ENCODE data around the gene USP31.

USP31 gene

GRCh38 chr16:23072769-23073549 lies 76.3 kb downstream of the USP31 start:
- Histone ChIP-seq H3K27me3 (replicated peaks in 2 of 5; ENCODE audit: control insufficient read depth in 4 of 5, insufficient read depth in 5 of 5, low read length in 4 of 5) (no peaks in the 10 kb centered on the region), H3K36me3 (ENCODE audit: control insufficient read depth in 4 of 4, insufficient read depth in 4 of 4, low read length in 3 of 4) (peaks cover 0 to 44% (median 18%) of the 10 kb centered on the region in 4 experiments), H3K4me1 (ENCODE audit: control extremely low read depth in 1 of 4, control insufficient read depth in 4 of 4, insufficient read depth in 4 of 4, low read length in 3 of 4) (no peaks in the 10 kb centered on the region), H3K27ac (ENCODE audit: insufficient read depth in 1 of 2, low read depth in 1 of 2, low read length in 2 of 2, poor library complexity in 1 of 2, severe bottlenecking in 2 of 2) (no peak overlapping the region), H3K4me3 (ENCODE audit: control insufficient read depth in 1 of 7, extremely low read depth in 1 of 7, insufficient read depth in 4 of 7, low read depth in 2 of 7, low read length in 6 of 7) (no peak overlapping the region), H3K9me3 (ENCODE audit: control extremely low read depth in 1 of 5, control insufficient read depth in 4 of 5, insufficient read depth in 2 of 5, low read depth in 1 of 5, low read length in 4 of 5) (no peaks in the 10 kb centered on the region)
- ChIA-PET CTCF (interaction anchor here (1.0 kb wide), 1 partner anchor 13 kb away, joined by 3 read pairs; no protein-coding TSS in a partner anchor), POLR2A (interaction anchor here (0.5 kb wide), 1 partner anchor 1053 kb away, joined by 5 read pairs; no protein-coding TSS in a partner anchor)
- WGBS (ENCODE audit: insufficient coverage), result 98% methylated on average over 5 of the region's 9 CpGs
- DNase-seq, result no peak

- Histone ChIP-seq H3K4me3 (ENCODE audit: control insufficient read depth in 1 of 7, extremely low read depth in 1 of 7, insufficient read depth in 4 of 7, low read depth in 2 of 7, low read length in 6 of 7) (no peak overlapping the region), H3K4me1 (ENCODE audit: control extremely low read depth in 1 of 4, control insufficient read depth in 4 of 4, insufficient read depth in 4 of 4, low read length in 3 of 4) (no peaks in the 10 kb centered on the region), H3K27me3 (replicated peaks in 2 of 5; ENCODE audit: control insufficient read depth in 4 of 5, insufficient read depth in 5 of 5, low read length in 4 of 5) (no peaks in the 10 kb centered on the region), H3K9me3 (ENCODE audit: control extremely low read depth in 1 of 5, control insufficient read depth in 4 of 5, insufficient read depth in 2 of 5, low read depth in 1 of 5, low read length in 4 of 5) (no peaks in the 10 kb centered on the region), H3K36me3 (ENCODE audit: control insufficient read depth in 4 of 4, insufficient read depth in 4 of 4, low read length in 3 of 4) (peaks cover 0 to 51% (median 19%) of the 10 kb centered on the region in 4 experiments), H3K27ac (ENCODE audit: insufficient read depth in 1 of 2, low read depth in 1 of 2, low read length in 2 of 2, poor library complexity in 1 of 2, severe bottlenecking in 2 of 2) (no peak overlapping the region)
- DNase-seq, result no peak
- ChIA-PET CTCF (interaction anchor here (0.5 to 1.0 kb wide), 2 partner anchors 12 to 390 kb away, joined by 3 read pairs; no protein-coding TSS in a partner anchor), POLR2A (interaction anchor here (0.6 kb wide), 1 partner anchor 34 kb away, joined by 3 read pairs; no protein-coding TSS in a partner anchor)
- WGBS (ENCODE audit: insufficient coverage), result 91% methylated on average over 11 of the region's 13 CpGs
Observed at GRCh38 chr16:23072084-23072599, 77.1 kb downstream of the USP31 start.

DNA sequence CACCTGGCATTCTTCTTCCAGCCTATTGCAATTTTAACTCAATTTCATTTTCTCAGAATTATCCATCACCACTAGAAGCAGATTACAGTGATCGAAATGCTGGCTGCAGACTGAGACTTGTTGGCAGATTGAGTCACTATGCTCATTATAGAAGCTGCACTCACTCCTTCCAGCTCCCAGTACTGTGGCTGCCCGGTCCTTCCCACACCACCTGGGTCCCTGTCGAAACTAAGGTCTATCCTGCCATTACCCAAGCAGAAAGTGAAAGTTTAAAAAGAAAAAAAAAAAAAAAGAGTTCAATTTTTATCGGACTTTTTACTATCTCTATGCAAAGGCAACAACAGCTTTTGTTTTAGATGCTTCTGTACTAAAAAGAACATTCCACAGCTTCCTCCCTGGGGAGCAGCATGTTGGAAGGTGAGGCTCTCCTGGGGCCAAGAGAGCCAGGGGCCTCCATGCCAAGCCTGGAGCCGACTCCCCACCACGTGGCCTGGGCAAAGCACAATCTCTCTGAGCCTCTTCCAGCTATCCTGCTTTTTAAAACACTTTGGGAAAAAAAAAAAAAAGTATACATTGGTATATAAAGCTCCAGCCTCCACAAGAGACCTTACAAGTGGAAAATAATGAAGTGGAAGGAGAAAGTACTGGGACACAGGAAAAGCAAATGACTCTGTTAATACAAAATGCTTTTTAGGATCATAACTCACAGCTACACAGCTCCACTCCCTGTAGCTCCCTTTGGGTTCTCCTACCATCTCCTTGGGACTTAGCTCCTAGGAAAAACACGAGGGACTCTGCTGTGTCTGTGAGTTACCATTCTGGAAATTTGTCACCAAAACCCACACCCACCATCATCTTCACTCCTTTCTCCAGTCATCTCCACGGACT lies 77.8 kb downstream of the USP31 start:
- DNase-seq, result no peak
- H3K4me1 ChIP-seq (ENCODE audit: control extremely low read depth in 1 of 4, control insufficient read depth in 4 of 4, insufficient read depth in 4 of 4, low read length in 3 of 4), result no peaks in the 10 kb centered on the region
- ChIA-PET CTCF (interaction anchor here (0.5 to 1.0 kb wide), 2 partner anchors 11 to 390 kb away, joined by 3 read pairs; no protein-coding TSS in a partner anchor), POLR2A (interaction anchor here (0.6 kb wide), 1 partner anchor 33 kb away, joined by 3 read pairs; no protein-coding TSS in a partner anchor)
- H3K4me3 ChIP-seq (ENCODE audit: control insufficient read depth in 1 of 7, extremely low read depth in 1 of 7, insufficient read depth in 4 of 7, low read depth in 2 of 7, low read length in 6 of 7), result no peak overlapping the region
- no peaks in the 10 kb centered on the region for H3K9me3 ChIP-seq (ENCODE audit: control extremely low read depth in 1 of 5, control insufficient read depth in 4 of 5, insufficient read depth in 2 of 5, low read depth in 1 of 5, low read length in 4 of 5)
- H3K27ac ChIP-seq (ENCODE audit: insufficient read depth in 1 of 2, low read depth in 1 of 2, low read length in 2 of 2, poor library complexity in 1 of 2, severe bottlenecking in 2 of 2), result no peak overlapping the region
- peaks cover 0 to 51% (median 19%) of the 10 kb centered on the region in 4 experiments for H3K36me3 ChIP-seq (ENCODE audit: control insufficient read depth in 4 of 4, insufficient read depth in 4 of 4, low read length in 3 of 4)
- no peaks in the 10 kb centered on the region for H3K27me3 ChIP-seq (replicated peaks in 2 of 5; ENCODE audit: control insufficient read depth in 4 of 5, insufficient read depth in 5 of 5, low read length in 4 of 5)
- WGBS (ENCODE audit: insufficient coverage), result 91% methylated on average over 3 of the region's 8 CpGs

- no peaks in the 10 kb centered on the region for H3K9me3 ChIP-seq (ENCODE audit: control extremely low read depth in 1 of 5, control insufficient read depth in 4 of 5, insufficient read depth in 2 of 5, low read depth in 1 of 5, low read length in 4 of 5)
- DNase-seq, result no peak
- WGBS (ENCODE audit: insufficient coverage), result 97% methylated on average over 5 of the region's 6 CpGs
- H3K36me3 ChIP-seq (ENCODE audit: control insufficient read depth in 4 of 4, insufficient read depth in 4 of 4, low read length in 3 of 4), result peaks cover 0 to 51% (median 19%) of the 10 kb centered on the region in 4 experiments
- H3K27ac ChIP-seq (ENCODE audit: insufficient read depth in 1 of 2, low read depth in 1 of 2, low read length in 2 of 2, poor library complexity in 1 of 2, severe bottlenecking in 2 of 2), result no peak overlapping the region
- H3K27me3 ChIP-seq (replicated peaks in 2 of 5; ENCODE audit: control insufficient read depth in 4 of 5, insufficient read depth in 5 of 5, low read length in 4 of 5), result no peaks in the 10 kb centered on the region
- no peak overlapping the region for H3K4me3 ChIP-seq (ENCODE audit: control insufficient read depth in 1 of 7, extremely low read depth in 1 of 7, insufficient read depth in 4 of 7, low read depth in 2 of 7, low read length in 6 of 7)
- CTCF ChIA-PET, result no interaction called here
- no peaks in the 10 kb centered on the region for H3K4me1 ChIP-seq (ENCODE audit: control extremely low read depth in 1 of 4, control insufficient read depth in 4 of 4, insufficient read depth in 4 of 4, low read length in 3 of 4)
- POLR2A ChIA-PET, result no interaction called here
Observed at GRCh38 chr16:23069844-23070243, 79.4 kb downstream of the USP31 start.

- ChIA-PET CTCF (interaction anchor here (1.1 to 1.7 kb wide), 2 partner anchors 8 to 9 kb away, joined by 3 read pairs; no protein-coding TSS in a partner anchor), POLR2A (no interaction called here)
- Histone ChIP-seq H3K27ac (ENCODE audit: insufficient read depth in 1 of 2, low read depth in 1 of 2, low read length in 2 of 2, poor library complexity in 1 of 2, severe bottlenecking in 2 of 2) (no peak overlapping the region), H3K4me3 (ENCODE audit: control insufficient read depth in 1 of 7, extremely low read depth in 1 of 7, insufficient read depth in 4 of 7, low read depth in 2 of 7, low read length in 6 of 7) (no peak overlapping the region), H3K4me1 (ENCODE audit: control extremely low read depth in 1 of 4, control insufficient read depth in 4 of 4, insufficient read depth in 4 of 4, low read length in 3 of 4) (no peaks in the 10 kb centered on the region), H3K27me3 (replicated peaks in 2 of 5; ENCODE audit: control insufficient read depth in 4 of 5, insufficient read depth in 5 of 5, low read length in 4 of 5) (no peaks in the 10 kb centered on the region), H3K36me3 (ENCODE audit: control insufficient read depth in 4 of 4, insufficient read depth in 4 of 4, low read length in 3 of 4) (peaks cover 0 to 44% (median 17%) of the 10 kb centered on the region in 4 experiments), H3K9me3 (ENCODE audit: control extremely low read depth in 1 of 5, control insufficient read depth in 4 of 5, insufficient read depth in 2 of 5, low read depth in 1 of 5, low read length in 4 of 5) (no peaks in the 10 kb centered on the region)
- WGBS (ENCODE audit: insufficient coverage), result 98% methylated on average over 15 of the region's 20 CpGs
- no peak for DNase-seq
Observed at GRCh38 chr16:23068079-23068736, 81.0 kb downstream of the USP31 start.

- DNase-seq, result no peak
- ChIA-PET POLR2A (no interaction called here), CTCF (interaction anchor here (1.7 kb wide), 1 partner anchor 8 kb away, joined by 3 read pairs; no protein-coding TSS in a partner anchor)
- H3K27me3 ChIP-seq (replicated peaks in 2 of 5; ENCODE audit: control insufficient read depth in 4 of 5, insufficient read depth in 5 of 5, low read length in 4 of 5), result no peaks in the 10 kb centered on the region
- H3K9me3 ChIP-seq (ENCODE audit: control extremely low read depth in 1 of 5, control insufficient read depth in 4 of 5, insufficient read depth in 2 of 5, low read depth in 1 of 5, low read length in 4 of 5), result no peaks in the 10 kb centered on the region
- no peak overlapping the region for H3K4me3 ChIP-seq (ENCODE audit: control insufficient read depth in 1 of 7, extremely low read depth in 1 of 7, insufficient read depth in 4 of 7, low read depth in 2 of 7, low read length in 6 of 7)
- H3K4me1 ChIP-seq (ENCODE audit: control extremely low read depth in 1 of 4, control insufficient read depth in 4 of 4, insufficient read depth in 4 of 4, low read length in 3 of 4), result no peaks in the 10 kb centered on the region
- H3K36me3 ChIP-seq (ENCODE audit: control insufficient read depth in 4 of 4, insufficient read depth in 4 of 4, low read length in 3 of 4), result peaks cover 0 to 38% (median 15%) of the 10 kb centered on the region in 4 experiments
- H3K27ac ChIP-seq (ENCODE audit: insufficient read depth in 1 of 2, low read depth in 1 of 2, low read length in 2 of 2, poor library complexity in 1 of 2, severe bottlenecking in 2 of 2), result no peak overlapping the region
- WGBS (ENCODE audit: insufficient coverage), result 86% methylated on average over 2 of the region's 3 CpGs
Observed at GRCh38 chr16:23066676-23067075, 82.6 kb downstream of the USP31 start.

Measured in common myeloid progenitor, CD34-positive (primary cell).